Neuron (in vitro differentiated cells): ENCODE results near the gene ARMCX2.
"Not testable (repeated sequence)": the region's sequence is repeated elsewhere in the genome, so short reads cannot be mapped to it uniquely, and the experiment has no call there.

Experiments used
- H2AFZ ChIP-seq: one replicate; pipeline ENCODE4 v1.6.1; 2013; ENCODE audit warnings: low read depth, mild to moderate bottlenecking, inconsistent platforms, low read length, moderate library complexity
- H3K27me3 ChIP-seq: one replicate; pipeline ENCODE4 v1.6.1; 2013; ENCODE audit warnings: low read length; ENCODE audit not compliant: insufficient read depth
- H3K36me3 ChIP-seq: one replicate; pipeline ENCODE4 v1.6.1; 2013; ENCODE audit warnings: low read length; ENCODE audit not compliant: insufficient read depth
- H3K4me1 ChIP-seq: one replicate; pipeline ENCODE4 v1.6.1; 2013; ENCODE audit warnings: low read length; ENCODE audit not compliant: insufficient read depth
- H3K4me3 ChIP-seq: 2 replicates; pipeline ENCODE4 v1.5.1; 2013; ENCODE audit warnings: mild to moderate bottlenecking, low read length, moderate library complexity
- H3K9me3 ChIP-seq: one replicate; pipeline ENCODE4 v1.6.1; 2013; ENCODE audit warnings: low read length

The ARMCX2 gene

GRCh38 chrX:101655534-101655933 lies 4.1 kb downstream of the ARMCX2 start:
- Histone ChIP-seq H2AFZ (no peak overlapping the region), H3K36me3 (no peaks in the 10 kb centered on the region), H3K4me1 (no peaks in the 10 kb centered on the region), H3K9me3 (no peaks in the 10 kb centered on the region), H3K4me3 (no peak overlapping the region), H3K27me3 (no peaks in the 10 kb centered on the region)

GRCh38 chrX:101647716-101648115 lies 11.9 kb downstream of the ARMCX2 start:
- not testable (repeated sequence) for H3K4me1 ChIP-seq, H3K9me3 ChIP-seq, H3K4me3 ChIP-seq, H3K36me3 ChIP-seq, H3K27me3 ChIP-seq, H2AFZ ChIP-seq

DNA sequence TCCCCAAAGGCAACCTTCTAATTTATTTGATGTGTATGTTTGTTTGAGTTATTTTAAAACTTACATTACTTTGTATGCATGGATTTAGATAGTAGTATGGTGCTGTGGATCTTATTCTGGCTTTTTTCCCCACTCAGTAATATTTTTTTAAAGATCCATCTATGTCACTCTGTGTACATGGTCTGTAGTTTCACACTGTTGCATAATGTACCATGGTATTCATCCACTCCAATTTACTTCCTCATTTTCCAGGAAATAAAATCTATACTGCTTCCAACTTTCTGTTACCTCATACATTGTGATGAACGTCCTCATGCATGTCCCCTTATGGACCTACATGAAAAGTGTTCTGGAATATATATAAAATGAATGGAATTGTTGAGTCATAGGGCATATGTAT lies 17.6 kb downstream of the ARMCX2 start:
- Histone ChIP-seq H3K4me1 (no peaks in the 10 kb centered on the region), H3K36me3 (no peaks in the 10 kb centered on the region), H3K9me3 (no peaks in the 10 kb centered on the region), H3K27me3 (no peaks in the 10 kb centered on the region), H2AFZ (no peak overlapping the region), H3K4me3 (no peak overlapping the region)

- no peak overlapping the region for H3K4me3 ChIP-seq
- no peaks in the 10 kb centered on the region for H3K36me3 ChIP-seq
- H2AFZ ChIP-seq, result no peak overlapping the region
- no peaks in the 10 kb centered on the region for H3K9me3 ChIP-seq
- no peaks in the 10 kb centered on the region for H3K27me3 ChIP-seq
- H3K4me1 ChIP-seq, result no peaks in the 10 kb centered on the region
Measured at GRCh38 chrX:101639583-101639982, 20.1 kb downstream of the ARMCX2 start.

DNA sequence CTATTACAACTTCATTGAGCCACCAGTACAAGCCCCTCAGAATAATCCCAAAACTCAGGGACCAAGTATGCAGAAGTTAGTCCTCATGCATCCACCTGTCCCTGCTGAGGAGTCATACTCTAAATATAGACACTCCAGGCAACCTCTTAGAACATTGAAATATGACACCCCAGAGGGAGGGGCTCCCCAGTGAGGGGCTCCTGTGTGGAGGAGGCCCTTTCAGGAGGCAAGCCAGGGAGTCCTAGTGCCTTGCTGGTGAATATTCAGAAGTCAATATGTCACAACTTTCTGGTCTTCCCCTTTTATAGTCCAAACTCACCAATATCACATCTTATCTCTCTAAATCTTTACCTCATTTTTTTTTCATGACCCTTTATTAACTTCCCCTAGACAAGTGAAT lies 40.3 kb downstream of the ARMCX2 start:
- no peaks in the 10 kb centered on the region for H3K27me3 ChIP-seq
- H2AFZ ChIP-seq, result no peak overlapping the region
- no peaks in the 10 kb centered on the region for H3K9me3 ChIP-seq
- H3K4me1 ChIP-seq, result peaks cover 12% of the 10 kb centered on the region
- peaks cover 4% of the 10 kb centered on the region for H3K36me3 ChIP-seq
- no peak overlapping the region for H3K4me3 ChIP-seq

DNA sequence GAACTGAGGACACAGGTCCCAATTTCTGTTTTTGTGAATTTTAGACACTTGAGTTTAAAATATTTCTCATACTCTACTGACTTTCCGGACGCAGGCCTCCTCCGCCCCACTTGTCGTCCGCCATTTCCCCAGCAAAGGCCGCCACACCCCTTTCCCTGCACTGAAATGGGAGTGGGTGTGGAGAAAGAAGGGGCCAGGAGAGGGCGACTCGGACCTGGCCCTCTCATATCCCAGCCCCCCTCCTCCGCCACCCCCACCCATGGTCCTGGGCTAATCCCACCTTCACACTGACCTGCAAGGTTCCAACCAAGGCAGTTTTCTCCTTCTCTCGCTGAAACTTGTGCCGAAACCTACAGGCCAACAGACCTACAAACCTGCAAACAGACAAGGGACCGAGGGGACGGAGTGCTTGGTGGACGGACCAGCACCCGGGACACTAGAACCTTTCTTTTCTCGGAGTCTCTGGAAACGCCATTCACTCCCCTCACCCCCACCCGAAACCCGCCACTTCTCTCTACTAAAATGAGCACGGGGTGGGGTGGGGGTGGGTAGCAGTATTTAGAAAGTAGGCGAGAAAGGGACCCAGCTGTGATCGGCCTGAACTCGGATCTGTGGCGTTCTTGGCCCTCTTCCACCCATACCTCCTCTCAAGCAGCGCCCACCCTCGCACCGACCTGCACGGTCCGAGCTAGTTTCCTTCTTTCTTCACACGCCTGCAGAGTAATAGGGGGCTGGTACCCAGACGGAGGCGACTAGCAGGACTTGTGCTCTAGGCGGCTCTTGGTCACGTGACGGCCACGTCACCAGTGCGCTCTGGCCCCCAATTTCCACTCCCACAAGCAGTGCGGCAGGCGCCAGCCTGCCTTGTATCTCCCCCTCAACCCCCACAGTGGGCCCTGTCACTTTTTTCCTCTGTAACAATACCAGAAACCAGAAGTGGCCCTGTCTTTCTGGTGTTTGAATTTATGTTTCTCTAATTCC lies 42.1 kb downstream of the ARMCX2 start, which contains the start of gene ARMCX6:
TSS of gene ARMCX6 (minus strand) at position 790 of the 981 bp plus-strand sequence. CDS start 1,380 bp downstream, outside the sequence.
- no peaks in the 10 kb centered on the region for H3K27me3 ChIP-seq
- H2AFZ ChIP-seq, result peak within 1 kb of the TSS; percentile 62
- H3K4me1 ChIP-seq, result peaks cover 8% of the 10 kb centered on the region
- H3K36me3 ChIP-seq, result peaks cover 3% of the 10 kb centered on the region
- H3K4me3 ChIP-seq, result peak within 1 kb of the TSS; percentile 61
- H3K9me3 ChIP-seq, result no peaks in the 10 kb centered on the region

DNA sequence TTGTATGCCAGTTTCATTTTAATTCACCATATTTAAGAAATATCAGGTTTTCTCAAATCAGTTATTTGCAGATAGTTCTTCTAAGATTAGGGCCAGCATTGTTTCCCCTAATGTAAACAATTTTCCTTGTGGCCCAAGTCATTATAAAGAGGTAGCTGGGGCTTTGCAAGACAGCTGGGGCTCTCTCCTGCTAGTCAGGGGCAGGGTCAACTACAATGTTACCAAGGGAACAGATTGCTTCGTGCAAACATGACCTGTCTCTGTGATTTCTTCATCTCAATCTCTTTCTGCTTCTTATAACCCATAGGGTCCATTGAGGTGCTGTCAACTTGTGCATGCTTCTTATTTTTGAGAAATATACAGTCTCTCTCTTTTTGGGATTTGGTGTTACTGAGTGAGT lies 53.9 kb downstream of the ARMCX2 start:
- Histone ChIP-seq H3K36me3 (no peaks in the 10 kb centered on the region), H2AFZ (no peak overlapping the region), H3K27me3 (no peaks in the 10 kb centered on the region), H3K4me1 (peaks cover 9% of the 10 kb centered on the region), H3K4me3 (no peak overlapping the region), H3K9me3 (no peaks in the 10 kb centered on the region)
